OCI-LY3 (cell line): ENCODE results near the gene SRGAP2C.
"Not testable (repeated sequence)": the region's sequence is repeated elsewhere in the genome, so short reads cannot be mapped to it uniquely, and the experiment has no call there.

Experiments used
- CTCF ChIP-seq: fragments of 200-600, 300-600 bp; sonication (generic); IDR thresholded peaks from 2 replicates; pipeline ENCODE4 v1.5.1; 2014; ENCODE audit warnings: antibody characterized with exemption, low read length, low read depth
- EZH2phosphoT487 ChIP-seq: fragments of 200-600 bp; shearing (Covaris generic); IDR thresholded peaks from 2 replicates; pipeline ENCODE4 v1.6.1; 2018; ENCODE audit warnings: antibody characterized with exemption, mixed run types, low read depth

DNA sequence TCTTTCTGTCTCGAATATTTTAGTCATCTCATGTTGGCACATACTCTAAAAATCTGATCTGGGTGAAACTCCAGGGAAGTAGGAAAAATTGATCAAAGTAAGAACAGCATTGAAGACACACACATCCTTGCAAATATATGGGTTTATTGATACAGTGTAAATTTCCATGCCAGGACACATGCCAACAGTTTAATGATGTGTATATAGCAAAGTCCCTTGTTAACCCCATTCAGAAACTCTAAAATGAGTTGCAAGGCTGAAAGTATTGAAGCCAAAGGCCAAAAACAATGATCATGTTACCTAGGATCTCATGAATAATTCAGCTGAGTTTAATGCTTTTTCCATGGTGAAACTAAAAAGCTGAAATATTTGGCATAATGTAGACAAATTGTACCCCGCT is 61.6 kb downstream of the SRGAP2C start:
- TF ChIP-seq CTCF, EZH2phosphoT487: not testable (repeated sequence)
